Epithelial cell of esophagus (primary cell): ENCODE data around the gene KRT10.

Source experiments
- DNase-seq: peaks from one replicate; pipeline ENCODE4 v3.0.0; 2010; ENCODE audit warnings: low read depth
- H3K4me3 ChIP-seq: 2 replicates; pipeline ENCODE4 v1.5.1; 2011; ENCODE audit warnings: mild to moderate bottlenecking, low read length, control low read depth
- CTCF ChIP-seq: IDR thresholded peaks from 2 replicates; pipeline ENCODE4 v1.5.1; 2011; ENCODE audit warnings: low read depth, mild to moderate bottlenecking, low read length, control low read depth, inconsistent platforms; ENCODE audit not compliant: insufficient read depth; ENCODE audit errors: missing control alignments

KRT10 gene

GRCh38 chr17:40824015-40824832 is 1.8 kb upstream of the KRT10 start:
- peak; percentile 16 for DNase-seq
- no peak for TF ChIP-seq CTCF
- no peak overlapping the region for H3K4me3 ChIP-seq

- DNase-seq = no peak
- H3K4me3 ChIP-seq = peak overlapping the region; percentile 38
- TF ChIP-seq CTCF = no peak
Observed at GRCh38 chr17:40821536-40821935, 878 bp downstream of the KRT10 start.

GRCh38 chr17:40820228-40820838 is 2.1 kb downstream of the KRT10 start:
- DNase-seq = no peak
- peak overlapping the region; percentile 81 for H3K4me3 ChIP-seq
- TF ChIP-seq CTCF = no peak

- DNase-seq = no peak
- no peak for TF ChIP-seq CTCF
- peak overlapping the region; percentile 81 for H3K4me3 ChIP-seq
Observed at GRCh38 chr17:40819528-40820125, 2.8 kb downstream of the KRT10 start.

- no peak for TF ChIP-seq CTCF
- H3K4me3 ChIP-seq = peak overlapping the region; percentile 81
Observed at GRCh38 chr17:40818733-40819527, 3.5 kb downstream of the KRT10 start.

GRCh38 chr17:40818343-40818732 is 4.1 kb downstream of the KRT10 start:
- no peak for TF ChIP-seq CTCF
- peak overlapping the region; percentile 73 for H3K4me3 ChIP-seq
- no peak for DNase-seq

More at GRCh38 chr17:40818733-40819527, 3.5 kb downstream of the KRT10 start:
- peak; percentile 85 for DNase-seq
